ENCODE results near the gene RASL11B. TPM values are rescaled to one million over a fixed set of nuclear protein-coding genes. Genes with fewer than 3 reads are reported as not detected.

Gene RASL11B
- total and polyA plus RNA-seq, 10 of the 15 experiments (the other 5 are each of a cell fraction or from before 2014, with no cell fraction given), result 0.06 to 0.45 (median 0.08) TPM; not detected in 5

DNA sequence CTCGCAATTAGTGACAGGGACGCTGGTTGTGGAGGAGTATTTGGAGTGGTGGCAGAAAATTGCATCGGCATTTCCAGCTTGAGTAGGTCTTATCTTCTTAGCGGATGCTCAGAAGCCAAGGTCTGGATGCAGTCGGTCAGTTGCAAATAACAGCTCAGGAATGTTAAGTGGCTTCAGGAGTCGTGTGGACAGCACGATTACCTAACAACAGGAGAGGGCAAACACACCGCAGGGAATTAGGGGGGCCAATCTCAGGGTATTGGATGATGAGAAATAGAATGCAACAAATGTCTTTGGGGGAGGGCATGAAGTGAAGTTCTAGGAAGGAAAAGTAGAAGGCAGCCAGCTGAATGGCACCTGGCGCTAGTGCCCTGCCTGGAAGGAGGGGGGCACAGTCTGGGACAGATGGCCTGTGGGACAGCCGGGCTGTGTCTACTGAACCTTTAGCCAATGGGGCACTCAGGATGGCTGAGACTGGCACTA lies 11.8 kb downstream of the RASL11B start:
- ChIA-PET SMC1A (ENCODE audit: uncharacterized antibody, unreplicated experiment) (no interaction called here), POLR2A (no interaction called here), CTCF (interaction anchor here (0.8 kb wide), 1 partner anchor 11 kb away, joined by 3 read pairs; no protein-coding TSS in a partner anchor), RAD21 (ENCODE audit: unreplicated experiment) (no interaction called here)
- Histone ChIP-seq H3K4me2 (ENCODE audit: control insufficient read depth, insufficient read depth) (no peak overlapping the region), H3K27ac (ENCODE audit: control insufficient read depth, insufficient read depth) (no peak overlapping the region), H2AFZ (ENCODE audit: control insufficient read depth, low read depth, low read length) (no peak overlapping the region), H4K20me1 (ENCODE audit: control insufficient read depth, insufficient read depth) (no peaks in the 10 kb centered on the region), H3K4me1 (ENCODE audit: control insufficient read depth, insufficient read depth, low read length) (no peaks in the 10 kb centered on the region), H3K4me3 (no peak overlapping the region), H3K9ac (ENCODE audit: control insufficient read depth, insufficient read depth, low read length) (no peak overlapping the region), H3K79me2 (ENCODE audit: control insufficient read depth, insufficient read depth, low read length) (no peaks in the 10 kb centered on the region), H3K9me3 (replicated peaks; ENCODE audit: control insufficient read depth, insufficient read depth, low read length) (no peaks in the 10 kb centered on the region), H3K36me3 (ENCODE audit: control insufficient read depth in 2 of 2, insufficient read depth in 2 of 2, low read length in 1 of 2) (no peaks in the 10 kb centered on the region), H3K27me3 (replicated peaks in 1 of 2; ENCODE audit: control insufficient read depth in 2 of 2, insufficient read depth in 2 of 2, low read length in 1 of 2) (no peaks in the 10 kb centered on the region)
- in situ Hi-C loops (cut with MboI), result no loop called here
- FAIRE-seq (no peak), ATAC-seq (no peak), DNase-seq (ENCODE audit: low read depth, low spot score) (no peak)
- TF ChIP-seq CBX3 (IDR thresholded peaks at IDR 0.05; ENCODE audit: borderline replicate concordance, low read depth), result no peak
- TF ChIP-seq, protein P1, sequence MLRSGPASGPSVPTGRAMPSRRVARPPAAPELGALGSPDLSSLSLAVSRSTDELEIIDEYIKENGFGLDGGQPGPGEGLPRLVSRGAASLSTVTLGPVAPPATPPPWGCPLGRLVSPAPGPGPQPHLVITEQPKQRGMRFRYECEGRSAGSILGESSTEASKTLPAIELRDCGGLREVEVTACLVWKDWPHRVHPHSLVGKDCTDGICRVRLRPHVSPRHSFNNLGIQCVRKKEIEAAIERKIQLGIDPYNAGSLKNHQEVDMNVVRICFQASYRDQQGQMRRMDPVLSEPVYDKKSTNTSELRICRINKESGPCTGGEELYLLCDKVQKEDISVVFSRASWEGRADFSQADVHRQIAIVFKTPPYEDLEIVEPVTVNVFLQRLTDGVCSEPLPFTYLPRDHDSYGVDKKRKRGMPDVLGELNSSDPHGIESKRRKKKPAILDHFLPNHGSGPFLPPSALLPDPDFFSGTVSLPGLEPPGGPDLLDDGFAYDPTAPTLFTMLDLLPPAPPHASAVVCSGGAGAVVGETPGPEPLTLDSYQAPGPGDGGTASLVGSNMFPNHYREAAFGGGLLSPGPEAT (IDR thresholded peaks at IDR 0.05; ENCODE audit: low read depth), result no peak
- TF ChIP-seq, protein P2, sequence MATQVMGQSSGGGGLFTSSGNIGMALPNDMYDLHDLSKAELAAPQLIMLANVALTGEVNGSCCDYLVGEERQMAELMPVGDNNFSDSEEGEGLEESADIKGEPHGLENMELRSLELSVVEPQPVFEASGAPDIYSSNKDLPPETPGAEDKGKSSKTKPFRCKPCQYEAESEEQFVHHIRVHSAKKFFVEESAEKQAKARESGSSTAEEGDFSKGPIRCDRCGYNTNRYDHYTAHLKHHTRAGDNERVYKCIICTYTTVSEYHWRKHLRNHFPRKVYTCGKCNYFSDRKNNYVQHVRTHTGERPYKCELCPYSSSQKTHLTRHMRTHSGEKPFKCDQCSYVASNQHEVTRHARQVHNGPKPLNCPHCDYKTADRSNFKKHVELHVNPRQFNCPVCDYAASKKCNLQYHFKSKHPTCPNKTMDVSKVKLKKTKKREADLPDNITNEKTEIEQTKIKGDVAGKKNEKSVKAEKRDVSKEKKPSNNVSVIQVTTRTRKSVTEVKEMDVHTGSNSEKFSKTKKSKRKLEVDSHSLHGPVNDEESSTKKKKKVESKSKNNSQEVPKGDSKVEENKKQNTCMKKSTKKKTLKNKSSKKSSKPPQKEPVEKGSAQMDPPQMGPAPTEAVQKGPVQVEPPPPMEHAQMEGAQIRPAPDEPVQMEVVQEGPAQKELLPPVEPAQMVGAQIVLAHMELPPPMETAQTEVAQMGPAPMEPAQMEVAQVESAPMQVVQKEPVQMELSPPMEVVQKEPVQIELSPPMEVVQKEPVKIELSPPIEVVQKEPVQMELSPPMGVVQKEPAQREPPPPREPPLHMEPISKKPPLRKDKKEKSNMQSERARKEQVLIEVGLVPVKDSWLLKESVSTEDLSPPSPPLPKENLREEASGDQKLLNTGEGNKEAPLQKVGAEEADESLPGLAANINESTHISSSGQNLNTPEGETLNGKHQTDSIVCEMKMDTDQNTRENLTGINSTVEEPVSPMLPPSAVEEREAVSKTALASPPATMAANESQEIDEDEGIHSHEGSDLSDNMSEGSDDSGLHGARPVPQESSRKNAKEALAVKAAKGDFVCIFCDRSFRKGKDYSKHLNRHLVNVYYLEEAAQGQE (IDR thresholded peaks at IDR 0.05; ENCODE audit: low read depth, low read length), result no peak
- no peak for TF ChIP-seq POU2F2 (IDR thresholded peaks at IDR 0.05; ENCODE audit: borderline replicate concordance, low read depth, low read length)
- no peak for TF ChIP-seq ZNF384 (IDR thresholded peaks at IDR 0.05; ENCODE audit: borderline replicate concordance, low read depth, low read length)
- TF ChIP-seq FOS (IDR thresholded peaks at IDR 0.05; ENCODE audit: borderline replicate concordance, extremely low read depth, insufficient read length), result no peak
- no peak for TF ChIP-seq SMAD5 (IDR thresholded peaks at IDR 0.05; ENCODE audit: low read depth)
- BruUV-seq (replicated peaks), result no TSS peak
- 95% methylated on average over 10 of the region's 10 CpGs for WGBS (ENCODE audit: insufficient coverage, insufficient replicate concordance, low lambda C conversion rate, missing lambda C conversion rate)
- intact Hi-C loops (cut with micrococcal nuclease; ENCODE audit: unreplicated experiment), result no loop called here
